GM04503 (cell line): ENCODE results near the gene SPINK13.
"Not testable (repeated sequence)": the region's sequence is repeated elsewhere in the genome, so short reads cannot be mapped to it uniquely, and the experiment has no call there.

Experiments used
- DNase-seq: peaks from one replicate; pipeline ENCODE4 v3.0.0-alpha.2; 2012; ENCODE audit warnings: low read depth

The SPINK13 gene

GRCh38 chr5:148312153-148312552 lies 43.6 kb downstream of the SPINK13 start, which contains the start of gene SPINK7:
TSS of gene SPINK7 (plus strand) at chr5:148312423. CDS start at chr5:148312484, 61 bp downstream.
- DNase-seq: no peak

GRCh38 chr5:148314187-148314586 lies 45.6 kb downstream of the SPINK13 start:
- no peak for DNase-seq

DNA sequence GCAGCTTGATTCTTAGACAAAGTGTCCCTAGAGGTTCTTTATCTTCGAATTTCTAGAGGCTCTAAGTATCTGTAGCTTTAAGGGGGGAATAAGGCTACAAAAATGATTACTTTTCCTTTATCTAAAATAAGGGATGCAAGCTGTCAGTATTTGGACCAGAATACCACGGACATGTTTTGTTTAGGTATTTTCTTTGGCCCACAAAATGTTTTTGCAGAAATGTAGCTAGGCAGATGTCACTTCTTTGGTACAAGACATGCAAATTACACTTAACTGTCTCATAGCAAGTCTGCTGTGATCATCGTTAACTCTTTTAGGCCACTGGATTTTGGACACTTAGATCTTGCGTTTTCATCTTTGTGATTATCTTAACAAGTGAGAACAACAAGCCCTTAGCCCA lies 46.1 kb downstream of the SPINK13 start:
- no peak for DNase-seq

DNA sequence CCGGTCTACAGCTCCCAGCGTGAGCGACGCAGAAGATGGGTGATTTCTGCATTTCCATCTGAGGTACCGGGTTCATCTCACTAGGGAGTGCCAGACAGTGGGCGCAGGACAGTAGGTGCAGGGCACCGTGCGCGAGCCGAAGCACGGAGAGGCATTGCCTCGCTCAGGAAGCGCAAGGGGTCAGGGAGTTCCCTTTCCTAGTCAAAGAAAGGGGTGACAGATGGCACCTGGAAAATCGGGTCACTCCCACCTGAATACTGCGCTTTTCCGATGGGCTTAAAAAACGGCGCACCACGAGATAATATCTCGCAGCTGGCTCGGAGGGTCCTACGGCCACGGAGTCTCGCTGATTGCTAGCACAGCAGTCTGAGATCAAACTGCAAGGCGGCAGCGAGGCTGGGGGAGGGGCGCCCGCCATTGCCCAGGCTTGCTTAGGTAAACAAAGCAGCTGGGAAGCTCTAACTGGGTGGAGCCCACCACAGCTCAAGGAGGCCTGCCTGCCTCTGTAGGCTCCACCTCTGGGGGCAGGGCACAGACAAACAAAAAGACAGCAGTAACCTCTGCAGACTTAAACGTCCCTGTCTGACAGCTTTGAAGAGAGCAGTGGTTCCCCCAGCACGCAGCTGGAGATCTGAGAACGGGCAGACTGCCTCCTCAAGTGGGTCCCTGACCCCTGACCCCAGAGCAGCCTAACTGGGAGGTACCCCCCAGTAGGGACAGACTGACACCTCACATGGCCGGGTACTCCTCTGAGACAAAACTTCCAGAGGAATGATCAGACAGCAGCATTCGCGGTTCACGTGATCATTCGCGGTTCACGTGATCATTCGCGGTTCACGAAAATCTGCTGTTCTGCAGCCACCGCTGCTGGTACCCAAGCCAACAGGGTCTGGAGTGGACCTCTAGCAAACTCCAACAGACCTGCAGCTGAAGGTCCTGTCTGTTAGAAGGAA lies 51.7 kb downstream of the SPINK13 start:
- DNase-seq: not testable (repeated sequence)

GRCh38 chr5:148333262-148333849 lies 64.8 kb downstream of the SPINK13 start:
- no peak for DNase-seq

DNA sequence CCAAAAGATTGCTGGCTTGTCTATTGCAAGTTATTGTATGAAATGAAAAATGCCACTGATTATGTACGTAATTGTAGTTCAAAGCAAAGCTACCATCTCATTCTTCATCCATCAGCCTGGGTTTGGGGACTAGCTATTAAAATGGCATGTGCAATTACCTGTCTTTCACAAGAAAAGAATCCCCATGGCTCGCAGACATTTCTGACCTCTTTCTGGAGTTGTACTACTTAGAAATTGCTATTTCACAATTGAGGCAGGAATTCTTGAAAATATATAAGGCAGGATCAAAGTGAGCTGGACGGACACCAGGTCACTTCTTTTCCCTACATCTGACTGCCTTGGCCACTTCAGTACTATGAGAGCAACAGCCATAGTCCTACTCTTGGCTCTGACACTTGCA lies 66.7 kb downstream of the SPINK13 start, which contains the start of gene SPINK9:
Gene SPINK9 (plus strand): TSS at position 301 of the 400 bp plus-strand sequence. CDS start 55 bp downstream, at position 356.
- DNase-seq: no peak
